Measurements from ENCODE around the gene MARK2. TPM values are rescaled to one million over a fixed set of nuclear protein-coding genes. Genes with fewer than 3 reads are reported as not detected.

Gene MARK2
- total and polyA plus RNA-seq, 2 experiments from 2014 or later = 8.9 to 15.8 TPM

DNA sequence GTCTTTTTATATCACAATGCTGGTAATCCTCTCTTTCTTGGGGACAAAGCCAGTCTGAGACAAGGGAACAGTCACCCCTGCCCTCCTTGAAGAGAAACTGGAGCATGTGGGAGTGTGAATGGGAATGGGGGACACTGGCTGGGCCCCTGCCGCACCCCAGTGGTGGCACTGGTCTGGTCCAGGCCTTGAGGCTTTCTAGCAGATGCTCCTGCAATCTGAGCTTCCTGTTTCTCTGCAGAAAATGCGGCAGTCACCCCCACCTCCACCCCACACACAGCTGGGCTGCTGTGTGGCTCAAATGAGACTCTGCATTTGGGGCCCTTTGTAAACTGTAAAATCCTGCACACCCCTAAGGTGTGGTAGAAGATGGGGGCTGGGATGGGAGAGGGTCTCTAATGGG, 6.6 kb upstream of the MARK2 start:
- in situ Hi-C loops (cut with MboI) = no loop called here
- no peaks in the 10 kb centered on the region for H4K20me1 ChIP-seq (ENCODE audit: insufficient read depth)

DNA sequence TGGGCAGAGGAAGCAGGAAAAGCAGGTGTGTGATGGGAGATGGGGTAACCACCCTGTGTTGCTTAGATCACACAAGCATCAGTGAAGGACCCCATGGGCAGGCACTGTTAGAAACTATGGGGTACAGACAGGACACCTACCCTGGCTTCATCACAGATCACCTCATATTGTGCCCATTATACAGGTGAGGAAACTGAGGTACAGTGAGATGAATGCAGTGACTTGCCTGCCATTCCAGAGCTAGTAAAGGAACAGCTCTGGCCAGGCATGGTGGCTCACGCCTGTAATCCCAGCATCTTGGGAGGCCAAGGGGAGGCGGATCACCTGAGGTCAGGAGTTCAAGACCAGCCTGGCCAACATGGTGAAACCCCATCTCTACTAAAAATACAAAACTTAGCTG, 5.9 kb upstream of the MARK2 start:
- 84 to 96% methylated on average over 2 of the region's 2 CpGs for WGBS, 2 experiments (ENCODE audit: low coverage in 1 of 2, low lambda C conversion rate in 2 of 2, missing lambda C conversion rate in 2 of 2)
- no peak overlapping the region for H3K4me2 ChIP-seq (ENCODE audit: unreplicated experiment)
- H3K27ac ChIP-seq = no peak overlapping the region
- in situ Hi-C loops (cut with MboI) = no loop called here
- no peak for DNase-seq
- H2AFZ ChIP-seq = no peak overlapping the region
- no peaks in the 10 kb centered on the region for H3K27me3 ChIP-seq (replicated peaks; ENCODE audit: insufficient read depth)
- no peaks in the 10 kb centered on the region for H3K36me3 ChIP-seq (ENCODE audit: low read depth)
- no peak overlapping the region for H3K4me3 ChIP-seq
- H3F3A ChIP-seq (ENCODE audit: insufficient read depth) = peaks cover 3% of the 10 kb centered on the region; the same call in 1 of the 2 replicates
- no peaks in the 10 kb centered on the region for H3K9me3 ChIP-seq (ENCODE audit: low read depth)
- no peak overlapping the region for H3K9ac ChIP-seq
- H3K4me1 ChIP-seq (ENCODE audit: insufficient read depth) = no peaks in the 10 kb centered on the region
- TF ChIP-seq EZH2 (IDR thresholded peaks at IDR 0.05; ENCODE audit: insufficient read depth, poor library complexity, severe bottlenecking) (no peak), EZH2phosphoT487 (IDR thresholded peaks at IDR 0.05; ENCODE audit: insufficient read depth, low read depth) (no peak)
- no peaks in the 10 kb centered on the region for H3K79me2 ChIP-seq (ENCODE audit: insufficient read depth)
- no peaks in the 10 kb centered on the region for H3K9me2 ChIP-seq (ENCODE audit: insufficient read depth)
- H4K20me1 ChIP-seq (ENCODE audit: insufficient read depth) = no peaks in the 10 kb centered on the region

More for the DNA sequence above, 6.6 kb upstream of the MARK2 start:
- Histone ChIP-seq H3K4me2 (ENCODE audit: unreplicated experiment) (no peak overlapping the region), H3K4me3 (no peak overlapping the region), H3K9me2 (ENCODE audit: insufficient read depth) (no peaks in the 10 kb centered on the region), H3K9ac (no peak overlapping the region), H3K9me3 (ENCODE audit: low read depth) (no peaks in the 10 kb centered on the region), H3K27ac (no peak overlapping the region), H2AFZ (no peak overlapping the region), H3K4me1 (ENCODE audit: insufficient read depth) (no peaks in the 10 kb centered on the region), H3F3A (ENCODE audit: insufficient read depth) (no peaks in the 10 kb centered on the region), H3K27me3 (replicated peaks; ENCODE audit: insufficient read depth) (no peaks in the 10 kb centered on the region), H3K36me3 (ENCODE audit: low read depth) (no peaks in the 10 kb centered on the region), H3K79me2 (ENCODE audit: insufficient read depth) (no peaks in the 10 kb centered on the region)
- 6 to 14% methylated on average over 2 of the region's 2 CpGs for WGBS, 2 experiments (ENCODE audit: low coverage in 1 of 2, low lambda C conversion rate in 2 of 2, missing lambda C conversion rate in 2 of 2)
- no peak for DNase-seq
- TF ChIP-seq EZH2 (IDR thresholded peaks at IDR 0.05; ENCODE audit: insufficient read depth, poor library complexity, severe bottlenecking) = no peak
- no peak for TF ChIP-seq EZH2phosphoT487 (IDR thresholded peaks at IDR 0.05; ENCODE audit: insufficient read depth, low read depth)

DNA sequence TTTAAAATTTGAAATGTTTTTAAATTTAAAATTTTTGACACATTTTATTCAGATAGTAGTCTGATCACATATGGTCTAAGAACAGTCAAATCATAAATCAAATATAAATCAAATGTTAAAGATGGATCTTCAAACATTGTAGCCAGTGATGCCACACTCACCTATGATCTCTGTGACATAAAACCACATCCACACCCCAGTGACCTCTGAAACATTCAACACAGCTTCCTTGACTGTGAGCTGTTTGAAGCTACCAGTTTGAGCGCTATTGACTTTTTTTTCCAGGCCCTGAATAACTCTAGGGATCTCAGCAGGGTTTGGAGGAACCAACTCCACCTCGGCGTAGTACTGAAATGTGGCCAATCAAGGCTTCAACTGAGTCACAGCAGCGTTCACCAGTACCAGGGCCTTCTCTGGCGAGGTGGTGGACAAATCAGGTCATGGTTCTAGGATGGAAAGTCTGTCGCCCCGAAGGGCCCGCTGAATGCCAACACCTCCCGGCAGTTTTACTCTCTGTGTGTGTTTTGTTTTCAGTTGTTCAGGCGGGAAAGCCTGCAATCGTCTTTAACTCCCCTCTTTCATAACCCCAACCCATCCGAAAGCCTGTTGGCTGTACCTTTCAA, 4.3 kb upstream of the MARK2 start:
- 86 to 87% methylated on average over 12 of the region's 12 CpGs for WGBS, 2 experiments (ENCODE audit: low coverage in 1 of 2, low lambda C conversion rate in 2 of 2, missing lambda C conversion rate in 2 of 2)
- in situ Hi-C loops (cut with MboI) = loop anchor here (5.0 kb wide), 1 partner anchor 108 kb away; no protein-coding TSS in a partner anchor

DNA sequence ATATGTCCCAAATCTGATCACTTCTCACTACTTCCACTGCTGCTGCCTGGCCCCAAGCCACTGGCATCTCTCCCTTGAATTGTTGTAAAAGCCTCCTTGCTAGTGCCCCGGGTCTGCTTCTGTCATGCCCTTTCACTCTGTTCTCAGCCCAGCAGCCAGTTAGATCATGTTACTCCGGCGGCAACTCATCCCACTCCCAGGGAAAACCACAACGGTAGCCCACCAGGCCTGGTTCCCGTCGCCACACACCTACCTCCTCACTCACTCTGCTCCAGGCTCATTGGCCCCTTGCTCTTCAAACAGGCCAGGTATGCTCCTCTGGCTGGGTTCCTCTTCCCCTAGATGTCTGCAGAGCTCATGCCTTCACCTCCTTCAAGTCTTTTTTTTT, 3.8 kb upstream of the MARK2 start:
- in situ Hi-C loops (cut with MboI) = loop anchor here (5.0 kb wide), 1 partner anchor 107 kb away; no protein-coding TSS in a partner anchor
- Histone ChIP-seq H3K4me1 (ENCODE audit: insufficient read depth) (no peaks in the 10 kb centered on the region), H3K36me3 (ENCODE audit: low read depth) (no peaks in the 10 kb centered on the region), H3K4me2 (ENCODE audit: unreplicated experiment) (no peak overlapping the region), H2AFZ (no peak overlapping the region), H3K9me3 (ENCODE audit: low read depth) (no peaks in the 10 kb centered on the region), H3K9me2 (ENCODE audit: insufficient read depth) (no peaks in the 10 kb centered on the region), H3F3A (ENCODE audit: insufficient read depth) (peaks cover 6% of the 10 kb centered on the region; the same call in 1 of the 2 replicates), H3K9ac (no peak overlapping the region), H4K20me1 (ENCODE audit: insufficient read depth) (no peaks in the 10 kb centered on the region), H3K27me3 (replicated peaks; ENCODE audit: insufficient read depth) (no peaks in the 10 kb centered on the region), H3K79me2 (ENCODE audit: insufficient read depth) (peaks cover 10% of the 10 kb centered on the region), H3K4me3 (no peak overlapping the region), H3K27ac (no peak overlapping the region)
- DNase-seq = no peak
- WGBS, 2 experiments (ENCODE audit: low coverage in 1 of 2, low lambda C conversion rate in 2 of 2, missing lambda C conversion rate in 2 of 2) = 50 to 51% methylated on average over 6 of the region's 6 CpGs
- TF ChIP-seq EZH2phosphoT487 (IDR thresholded peaks at IDR 0.05; ENCODE audit: insufficient read depth, low read depth) = no peak
- no peak for TF ChIP-seq EZH2 (IDR thresholded peaks at IDR 0.05; ENCODE audit: insufficient read depth, poor library complexity, severe bottlenecking)

More for the DNA sequence above, 4.3 kb upstream of the MARK2 start:
- Histone ChIP-seq H3K9ac (no peak overlapping the region), H3K36me3 (ENCODE audit: low read depth) (no peaks in the 10 kb centered on the region), H3F3A (ENCODE audit: insufficient read depth) (peaks cover 6% of the 10 kb centered on the region; the same call in 1 of the 2 replicates), H3K9me2 (ENCODE audit: insufficient read depth) (no peaks in the 10 kb centered on the region), H3K79me2 (ENCODE audit: insufficient read depth) (peaks cover 5% of the 10 kb centered on the region), H3K4me2 (ENCODE audit: unreplicated experiment) (no peak overlapping the region), H3K27ac (no peak overlapping the region), H3K4me1 (ENCODE audit: insufficient read depth) (no peaks in the 10 kb centered on the region), H4K20me1 (ENCODE audit: insufficient read depth) (no peaks in the 10 kb centered on the region), H3K9me3 (ENCODE audit: low read depth) (no peaks in the 10 kb centered on the region), H2AFZ (no peak overlapping the region), H3K27me3 (replicated peaks; ENCODE audit: insufficient read depth) (no peaks in the 10 kb centered on the region), H3K4me3 (no peak overlapping the region)
- TF ChIP-seq EZH2 (IDR thresholded peaks at IDR 0.05; ENCODE audit: insufficient read depth, poor library complexity, severe bottlenecking) (no peak), EZH2phosphoT487 (IDR thresholded peaks at IDR 0.05; ENCODE audit: insufficient read depth, low read depth) (no peak)
- no peak for DNase-seq
